ENCODE results near the gene RAB40B.
A peak's percentile ranks its signal among the peaks of the same experiment; 100 is the strongest.

RAB40B gene

DNA sequence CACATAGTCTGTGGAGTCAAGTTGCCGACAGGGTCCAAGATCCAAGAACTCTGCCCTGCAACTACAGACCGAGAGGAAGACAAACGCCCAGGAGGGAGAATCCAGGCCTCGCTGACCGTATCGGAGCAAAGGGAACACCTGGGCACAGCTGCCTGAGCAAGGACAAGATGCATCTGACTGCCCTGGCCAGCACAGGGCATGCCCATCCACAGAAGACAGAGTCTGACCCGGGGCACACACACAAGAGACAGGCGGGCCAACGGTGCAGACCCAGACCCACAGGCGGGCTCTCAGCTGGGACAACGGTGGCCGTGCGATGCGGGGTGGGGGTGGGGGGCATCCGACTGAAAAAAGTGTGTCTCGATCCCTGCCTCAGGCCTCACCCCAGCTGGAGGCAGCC lies 6.2 kb downstream of the RAB40B start:
- DNase-seq = no peak

- no peak for DNase-seq
Measured at GRCh38 chr17:82691714-82692113, 6.8 kb downstream of the RAB40B start.

- DNase-seq = peak in 24 of 51 donors; percentile 23 to 83 (median 48)
Measured at GRCh38 chr17:82690786-82691489, 7.6 kb downstream of the RAB40B start.

- peak in 2 of 51 donors; percentile 20 to 25 for DNase-seq
Measured at GRCh38 chr17:82689077-82689476, 9.4 kb downstream of the RAB40B start.

GRCh38 chr17:82687871-82688270 lies 10.6 kb downstream of the RAB40B start:
- DNase-seq = no peak

GRCh38 chr17:82687375-82687861 lies 11.1 kb downstream of the RAB40B start:
- peak in 25 of 51 donors; percentile 15 to 64 (median 46) for DNase-seq

GRCh38 chr17:82686366-82687324 lies 11.9 kb downstream of the RAB40B start:
- DNase-seq = no peak

DNA sequence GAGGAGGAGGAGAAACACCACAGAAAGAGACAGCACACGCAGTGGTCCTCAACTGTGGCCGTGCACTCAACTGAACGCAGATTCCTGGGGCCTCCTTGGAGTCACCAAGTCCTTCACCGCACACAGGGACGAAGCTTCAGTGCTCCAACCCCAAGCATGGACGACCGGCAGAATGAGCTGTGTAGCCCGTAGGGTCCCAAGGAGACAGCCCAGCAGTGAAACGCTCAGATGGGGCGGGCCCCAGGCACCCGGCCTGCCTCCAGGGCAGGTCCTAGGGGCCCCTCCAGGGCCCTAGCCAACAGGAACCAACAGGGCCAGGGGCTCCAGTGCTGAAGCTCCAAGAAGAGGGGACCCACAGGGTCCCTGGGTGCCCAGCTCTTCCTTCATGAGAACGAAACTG lies 13.2 kb downstream of the RAB40B start:
- no peak for DNase-seq

GRCh38 chr17:82684228-82684841 lies 14.2 kb downstream of the RAB40B start:
- no peak for DNase-seq

DNA sequence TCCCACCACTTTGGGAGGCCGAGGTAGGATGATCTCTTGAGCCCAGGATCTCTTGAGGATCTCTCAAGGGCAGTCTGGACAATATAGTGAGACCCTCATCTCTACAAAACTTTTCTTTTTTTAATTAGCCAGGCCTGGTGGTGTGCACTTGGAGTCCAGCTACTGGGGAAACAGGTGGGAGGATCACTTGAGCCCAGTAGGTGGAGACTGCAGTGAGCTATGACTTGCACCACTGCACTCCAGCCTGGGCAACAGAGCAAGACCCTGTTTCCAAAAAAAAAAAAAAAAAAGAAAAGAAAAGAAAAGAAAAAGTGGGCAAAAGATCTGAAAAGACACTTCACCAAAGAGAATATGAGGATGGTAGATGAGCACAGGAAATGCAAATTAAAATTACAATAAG lies 15.0 kb downstream of the RAB40B start:
- no peak for DNase-seq

GRCh38 chr17:82681547-82681946 lies 17.0 kb downstream of the RAB40B start:
- DNase-seq = no peak

DNA sequence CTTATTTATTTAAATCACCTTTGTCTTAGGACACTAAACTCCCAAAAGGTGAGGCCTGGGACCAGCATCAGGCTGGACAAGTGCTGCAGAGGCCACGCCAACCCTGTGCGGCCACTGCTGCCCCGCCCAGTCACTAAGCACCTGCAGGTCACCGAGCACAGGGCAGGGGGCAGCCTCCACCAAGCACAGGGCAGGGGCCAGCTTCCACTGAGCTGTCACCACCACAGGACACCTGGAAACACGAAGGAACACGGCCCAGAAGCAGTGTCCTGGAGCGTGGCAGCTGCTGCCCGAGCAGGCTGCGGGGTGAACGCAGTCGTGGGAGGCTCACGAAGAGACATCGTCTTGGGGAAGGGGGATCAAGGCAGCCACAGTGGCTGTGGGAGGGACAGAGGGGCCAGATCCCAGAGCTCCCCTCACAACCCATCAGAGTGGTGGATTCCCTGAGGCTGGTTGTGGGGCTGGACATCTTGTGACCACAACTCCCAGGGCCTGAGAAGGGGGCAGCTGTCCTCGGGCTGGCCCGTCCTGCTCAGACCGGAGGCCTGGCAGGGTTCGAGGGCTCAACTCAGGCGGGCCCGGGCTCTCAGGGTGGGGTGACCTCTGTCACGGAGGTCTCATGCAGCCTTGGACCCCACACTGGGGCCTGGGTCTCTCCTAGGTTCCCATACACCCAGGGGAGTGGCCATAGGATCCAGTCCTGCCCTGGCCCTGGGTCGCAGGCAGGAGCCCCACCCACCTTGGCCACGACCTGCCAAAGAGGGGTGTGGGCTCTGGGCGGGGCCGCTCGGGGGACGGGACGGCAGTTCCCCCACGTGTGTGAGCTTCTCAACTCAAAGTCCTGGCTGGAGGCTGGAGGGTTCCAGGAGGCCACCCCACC lies 18.7 kb downstream of the RAB40B start:
- DNase-seq = no peak

DNA sequence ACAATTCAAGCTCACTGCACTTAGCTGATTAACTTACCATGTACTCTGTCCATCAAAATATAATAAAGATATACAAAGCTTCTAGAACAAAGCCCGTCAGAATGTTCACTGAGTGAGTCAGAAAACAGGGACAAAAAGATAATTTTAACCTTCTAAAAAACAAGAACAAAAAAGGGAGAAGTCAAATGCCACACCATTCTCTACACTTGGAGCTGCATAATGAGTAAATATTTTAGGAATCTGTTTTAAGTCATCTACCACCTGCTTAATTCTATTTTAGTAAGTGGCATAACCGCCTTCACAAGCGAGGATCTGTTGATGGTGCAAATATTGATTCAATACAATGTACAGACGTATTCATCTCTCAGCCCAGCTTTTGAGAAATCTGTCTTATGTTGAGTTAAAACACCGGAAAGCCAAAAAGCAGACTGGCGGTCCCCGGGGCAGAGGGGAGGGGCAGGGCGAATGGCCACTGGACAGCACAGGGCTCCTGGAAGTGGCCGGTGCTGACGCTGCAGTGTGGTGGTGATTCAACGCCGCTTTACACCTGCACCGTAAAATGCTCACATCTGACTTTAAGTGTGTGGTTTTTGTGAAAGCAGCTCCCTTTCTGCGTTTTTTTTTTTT lies 20.1 kb downstream of the RAB40B start:
- peak in 1 of 51 donors; percentile 74 for DNase-seq

GRCh38 chr17:82677353-82677925 lies 21.1 kb downstream of the RAB40B start:
- DNase-seq = no peak

DNA sequence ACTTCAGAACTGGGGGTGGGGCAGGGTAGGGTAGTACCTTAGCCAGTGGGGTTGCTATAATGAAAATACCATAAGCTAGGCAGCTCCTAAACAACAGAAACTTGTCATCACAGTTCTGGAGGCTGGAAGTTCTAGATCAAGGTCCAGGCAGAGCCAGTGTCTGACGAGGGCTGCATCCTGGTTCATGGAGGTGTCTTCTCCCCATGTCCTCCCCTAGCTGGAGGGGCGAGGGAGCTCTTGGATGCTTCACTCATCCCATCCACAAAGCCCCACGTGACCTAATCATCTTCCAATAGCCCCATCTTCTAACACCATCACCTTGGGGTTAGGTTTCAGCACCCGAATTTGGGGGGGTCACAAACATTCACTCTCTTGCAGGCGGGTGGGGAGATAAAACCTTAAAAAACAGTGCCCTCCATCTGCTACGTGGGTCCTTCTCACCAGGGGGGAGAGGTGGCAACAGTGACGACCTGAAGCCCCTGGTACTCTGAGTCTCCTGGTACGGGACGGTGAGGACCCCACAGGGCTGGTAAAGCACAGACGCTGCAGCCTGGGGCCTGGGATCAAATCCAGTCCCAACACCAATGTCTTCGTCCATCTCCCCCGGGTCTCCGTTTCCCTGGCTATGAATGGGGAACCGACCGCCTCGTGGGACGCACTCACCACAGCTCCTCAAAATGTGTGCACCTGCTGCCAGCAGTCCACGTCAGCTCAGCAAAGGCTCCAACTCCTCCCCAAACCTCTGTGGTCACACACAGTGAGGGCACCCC lies 22.8 kb downstream of the RAB40B start:
- no peak for DNase-seq

GRCh38 chr17:82674656-82675475 lies 23.6 kb downstream of the RAB40B start:
- peak in 23 of 51 donors; percentile 27 to 81 (median 39) for DNase-seq

DNA sequence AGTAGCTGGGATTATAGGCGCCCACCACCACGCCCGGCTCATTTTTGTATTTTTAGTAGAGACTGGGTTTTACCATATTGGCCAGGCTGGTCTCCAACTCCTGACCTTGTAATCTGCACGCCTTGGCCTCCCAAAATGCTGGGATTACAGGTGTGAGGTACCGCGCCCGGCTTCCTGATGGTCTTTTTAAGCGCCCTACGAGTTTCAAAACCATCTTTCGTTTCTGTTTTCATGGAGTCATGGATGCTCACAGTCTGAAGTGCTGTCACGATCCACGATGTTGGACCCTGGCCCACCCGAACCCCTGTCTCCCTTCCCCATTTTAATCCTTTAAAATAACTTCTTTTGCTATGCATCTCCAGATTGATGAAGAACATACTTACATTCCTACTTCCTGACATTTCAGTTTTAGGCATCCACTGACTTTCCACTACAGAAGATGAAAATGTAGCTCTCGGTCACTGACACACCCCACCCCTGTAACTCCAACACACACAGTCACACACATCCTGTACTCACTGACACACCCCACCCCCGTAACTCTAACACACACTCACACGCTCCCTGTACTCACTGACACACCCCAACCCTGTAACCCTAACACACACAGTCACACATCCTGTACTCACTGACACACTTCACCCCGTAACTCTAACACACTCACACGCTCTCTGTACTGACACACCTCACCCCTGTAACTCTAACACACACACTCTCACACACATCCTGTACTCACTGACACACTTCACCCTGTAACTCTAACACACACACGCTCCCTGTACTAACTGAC lies 27.6 kb downstream of the RAB40B start:
- no peak for DNase-seq
